HCT116 (cell line): ENCODE measurements around the gene ITGA1. TPM values are rescaled to one million over a fixed set of nuclear protein-coding genes. Genes with fewer than 3 reads are reported as not detected.

ENCODE experiments used
- ATAC-seq: fragments of 200-7000 bp; cut with Tn5 transposase; 2 replicates; pipeline ENCODE4 v1.9.1; 2020; ENCODE audit warnings: mild to moderate bottlenecking, moderate library complexity
- BruUV-seq: library from RNA; stranded (reverse); fragments of 400-500 nt; replicated peaks from 2 replicates; lab custom pipeline; 2021; lab: Mats Ljungman, UMichigan
- CTCF ChIA-PET: fragments of 300-600 bp; sonication (Branson Sonifier 250); formaldehyde crosslinking; loops from one replicate; lab custom pipeline; 2021; ENCODE audit warnings: antibody characterized with exemption; lab: Charles Lee
- POLR2A ChIA-PET: fragments of 300-600, 350-600 bp; sonication (Branson Sonifier 250); formaldehyde crosslinking; loops from one replicate; lab custom pipeline; 2021; ENCODE audit warnings: antibody characterized with exemption; lab: Charles Lee
- RAD21 ChIA-PET, 2 experiments: fragments of 300-600 bp; sonication (Branson Sonifier 250); formaldehyde crosslinking; loops; one replicate each; lab custom pipeline; 2023; ENCODE audit warnings: low total read pairs in 2 of 2; ENCODE audit not compliant: uncharacterized antibody in 2 of 2, unreplicated experiment in 2 of 2, low non-redundant PET in 1 of 2; lab: Charles Lee
- DNase-seq: peaks from one replicate; pipeline ENCODE4 v3.0.0-alpha.2; 2010; ENCODE audit warnings: low read depth, low spot score
- H2AFZ ChIP-seq: fragments of 200-600 bp; shearing (Covaris generic), sonication (generic); 2 replicates; pipeline ENCODE4 v1.6.1; 2017; ENCODE audit warnings: low read depth, mixed run types, mixed read lengths, antibody characterized with exemption, low read length; ENCODE audit not compliant: poor library complexity, severe bottlenecking
- H3K27ac ChIP-seq: 2 replicates; pipeline ENCODE4 v1.5.1; 2012; ENCODE audit warnings: low read depth, low read length
- H3K27me3 ChIP-seq: fragments of 200-600 bp; sonication (generic); 2 replicates; pipeline ENCODE4 v1.6.1; 2016; ENCODE audit warnings: mixed run types, low read length, mixed read lengths; ENCODE audit not compliant: insufficient read depth
- H3K36me3 ChIP-seq, 2 experiments: fragments of 200-500 bp in 1 of 2; fragments of 200-600 bp in 1 of 2; sonication (Bioruptor generic) in 1 of 2; sonication (generic) in 1 of 2; 2 replicates each; pipeline versions ENCODE4 v1.5.1 to v1.6.1; 2014 to 2016; ENCODE audit warnings: low read length in 2 of 2, inconsistent platforms in 1 of 2, mixed read lengths in 1 of 2, mixed run types in 1 of 2; ENCODE audit not compliant: insufficient read depth in 2 of 2, control insufficient read depth in 1 of 2
- H3K4me1 ChIP-seq, 2 experiments: fragments of 200-600 bp in 1 of 2; sonication (generic) in 1 of 2; 2 replicates each; pipeline versions ENCODE4 v1.5.1 to v1.6.1; 2012 to 2017; ENCODE audit warnings: low read length in 2 of 2, inconsistent platforms in 1 of 2, mild to moderate bottlenecking in 1 of 2, mixed read lengths in 1 of 2, mixed run types in 1 of 2, moderate library complexity in 1 of 2; ENCODE audit not compliant: insufficient read depth in 2 of 2, control insufficient read depth in 1 of 2
- H3K4me2 ChIP-seq: fragments of 200-600 bp; sonication (generic); 2 replicates; pipeline ENCODE4 v1.6.1; 2017; ENCODE audit warnings: mixed run types, low read length, mixed read lengths
- H3K4me3 ChIP-seq, 2 experiments: fragments of 200-600 bp in 1 of 2; sonication (generic) in 1 of 2; replicated peaks in 1 of 2; 2 replicates each; pipeline ENCODE4 v1.5.1; 2011 to 2016; ENCODE audit warnings: low read length in 2 of 2, control low read depth in 1 of 2, low read depth in 1 of 2, mild to moderate bottlenecking in 1 of 2, mixed read lengths in 1 of 2, mixed run types in 1 of 2
- H3K79me2 ChIP-seq: fragments of 200-600 bp; sonication (generic); 2 replicates; pipeline ENCODE4 v1.6.1; 2017; ENCODE audit warnings: mild to moderate bottlenecking, mixed run types, low read length, moderate library complexity, mixed read lengths; ENCODE audit not compliant: insufficient read depth
- H3K9ac ChIP-seq: fragments of 200-600 bp; sonication (generic); 2 replicates; pipeline ENCODE4 v1.6.1; 2016; ENCODE audit warnings: low read length, mixed read lengths
- H3K9me2 ChIP-seq: fragments of 200-600 bp; sonication (generic), shearing (Covaris generic); 2 replicates; pipeline ENCODE4 v1.6.1; 2017; ENCODE audit warnings: mixed run types, mild to moderate bottlenecking, moderate library complexity; ENCODE audit not compliant: insufficient read depth
- H3K9me3 ChIP-seq, 2 experiments: fragments of 200-500 bp in 1 of 2; fragments of 200-600 bp in 1 of 2; sonication (Bioruptor generic) in 1 of 2; sonication (generic) in 1 of 2; 2 replicates each; pipeline ENCODE4 v1.6.1; 2014 to 2017; ENCODE audit warnings: low read length in 2 of 2, mixed read lengths in 2 of 2, inconsistent platforms in 1 of 2, low read depth in 1 of 2, mild to moderate bottlenecking in 1 of 2, mixed run types in 1 of 2, moderate library complexity in 1 of 2; ENCODE audit not compliant: control insufficient read depth in 1 of 2, insufficient read depth in 1 of 2
- H4K20me1 ChIP-seq: fragments of 200-600 bp; sonication (generic), shearing (Covaris generic); 2 replicates; pipeline ENCODE4 v1.6.1; 2017; ENCODE audit warnings: mixed run types, mild to moderate bottlenecking, moderate library complexity; ENCODE audit not compliant: insufficient read depth
- ATF3 ChIP-seq: IDR thresholded peaks from 2 replicates; pipeline ENCODE4 v1.6.1; 2012
- CEBPB ChIP-seq: IDR thresholded peaks from 2 replicates; pipeline ENCODE4 v1.6.1; 2012; ENCODE audit warnings: low read depth
- CTCF ChIP-seq, 3 experiments: fragments of 200-600 bp in 1 of 3; sonication (generic) in 1 of 3; IDR thresholded peaks in 2 of 3; conservative IDR thresholded peaks in 1 of 3; 2 replicates each; pipeline ENCODE4 v1.5.1; 2012 to 2017; ENCODE audit warnings: low read depth in 2 of 3, low read length in 2 of 3, antibody characterized with exemption in 1 of 3, borderline replicate concordance in 1 of 3, control low read depth in 1 of 3, mild to moderate bottlenecking in 1 of 3, mixed read lengths in 1 of 3, mixed run types in 1 of 3, moderate library complexity in 1 of 3; ENCODE audit not compliant: insufficient read depth in 1 of 3
- ELF1 ChIP-seq: IDR thresholded peaks from 2 replicates; pipeline ENCODE4 v1.6.1; 2012; ENCODE audit warnings: low read depth, borderline replicate concordance
- EZH2 ChIP-seq: fragments of 200-600 bp; sonication (generic); IDR thresholded peaks from 2 replicates; pipeline ENCODE4 v1.6.1; 2017; ENCODE audit warnings: antibody characterized with exemption, mixed run types
- EZH2phosphoT487 ChIP-seq: fragments of 200-600 bp; IDR thresholded peaks from 2 replicates; pipeline ENCODE4 v1.6.1; 2018; ENCODE audit warnings: antibody characterized with exemption, borderline replicate concordance
- JUND ChIP-seq: IDR thresholded peaks from 2 replicates; pipeline ENCODE4 v1.6.1; 2012
- MAX ChIP-seq: IDR thresholded peaks from 2 replicates; pipeline ENCODE4 v1.6.1; 2012
- POLR2A ChIP-seq: IDR thresholded peaks from 2 replicates; pipeline ENCODE4 v1.7.0; 2011; ENCODE audit warnings: borderline replicate concordance; ENCODE audit not compliant: insufficient read depth, insufficient read length; ENCODE audit errors: extremely low read depth
- POLR2AphosphoS5 ChIP-seq: IDR thresholded peaks from 2 replicates; pipeline ENCODE4 v1.6.1; 2011; ENCODE audit warnings: mild to moderate bottlenecking, low read depth, low read length, moderate library complexity
- RAD21 ChIP-seq: IDR thresholded peaks from 2 replicates; pipeline ENCODE4 v1.6.1; 2012; ENCODE audit warnings: low read depth, mild to moderate bottlenecking
- SP1 ChIP-seq: IDR thresholded peaks from 2 replicates; pipeline ENCODE4 v1.6.1; 2012; ENCODE audit warnings: low read depth
- SRF ChIP-seq: IDR thresholded peaks from 2 replicates; pipeline ENCODE4 v1.6.1; 2012; ENCODE audit warnings: low read depth
- TCF7L2 ChIP-seq: IDR thresholded peaks from 2 replicates; pipeline ENCODE4 v1.7.0; 2011; ENCODE audit warnings: borderline replicate concordance, inconsistent platforms; ENCODE audit not compliant: insufficient read depth, insufficient read length; ENCODE audit errors: extremely low read depth
- ZBTB33 ChIP-seq: IDR thresholded peaks from 2 replicates; pipeline ENCODE4 v1.6.1; 2011; ENCODE audit warnings: mild to moderate bottlenecking, low read length, moderate library complexity; ENCODE audit not compliant: insufficient replicate concordance; ENCODE audit errors: extremely low read depth
- ZFX ChIP-seq: fragments of 450-650 bp; IDR thresholded peaks from 2 replicates; pipeline ENCODE4 v1.6.1; 2017
- ZNF274 ChIP-seq: fragments of 200-500 bp; sonication (Bioruptor generic); IDR thresholded peaks from 2 replicates; pipeline ENCODE4 v1.6.1; 2014; ENCODE audit warnings: mild to moderate bottlenecking, low read depth, low read length, inconsistent platforms
- intact Hi-C: fragments of 100-400 bp; cut with micrococcal nuclease; formaldehyde crosslinking; loops from 2 replicates; pipeline ENCODE4 v1.10.0; 2022
- total RNA-seq: library from RNA; stranded (reverse); gene quantifications from one replicate; pipeline ENCODE4 v1.2.1, GENCODE V29; 2021; ENCODE audit not compliant: unreplicated experiment

Gene ITGA1
- total RNA-seq, 1 experiment from 2014 or later = 1.8 TPM

- intact Hi-C loops = no loop called here
- POLR2A ChIA-PET = no interaction called here
- ATAC-seq = no peak
- H4K20me1 ChIP-seq = peaks cover 10% of the 10 kb centered on the region; the same call in 1 of the 2 replicates
- no peak overlapping the region for H2AFZ ChIP-seq
- H3K9ac ChIP-seq = no peak overlapping the region
- no peaks in the 10 kb centered on the region for H3K27me3 ChIP-seq
- H3K4me3 ChIP-seq = no peak overlapping the region
- TF ChIP-seq EZH2phosphoT487 (no peak), CTCF (IDR thresholded peaks at IDR 0.05 in 2 of 3, conservative IDR thresholded peaks at IDR 0.05 in 1 of 3; ENCODE audit: borderline replicate concordance in 1 of 3, insufficient read depth in 1 of 3, low read depth in 2 of 3, low read length in 2 of 3) (no peak), ELF1 (no peak), ZNF274 (no peak), MAX (no peak)
- no peak overlapping the region for H3K27ac ChIP-seq
- BruUV-seq = no TSS peak
- no peaks in the 10 kb centered on the region for H3K9me2 ChIP-seq
- DNase-seq = no peak
- no peak overlapping the region for H3K4me2 ChIP-seq
- RAD21 ChIA-PET = no interaction called here
- peaks cover 47% of the 10 kb centered on the region for H3K79me2 ChIP-seq
- peaks cover 6 to 19% of the 10 kb centered on the region in 2 experiments; a peak in 3 of 4 replicates for H3K4me1 ChIP-seq
- CTCF ChIA-PET = interaction anchor here (1.5 kb wide), 1 partner anchor 111 kb away, joined by 4 read pairs; no protein-coding TSS in a partner anchor
- H3K9me3 ChIP-seq = no peaks in the 10 kb centered on the region
- H3K36me3 ChIP-seq = peaks cover 16 to 29% of the 10 kb centered on the region in 2 experiments
These were observed 16.7 kb downstream of the ITGA1 start for GRCh38 chr5:52804387-52804791.

- no peak overlapping the region for H3K9ac ChIP-seq
- H4K20me1 ChIP-seq = peaks cover 10% of the 10 kb centered on the region; the same call in 1 of the 2 replicates
- H3K9me3 ChIP-seq = no peaks in the 10 kb centered on the region
- no peak overlapping the region for H2AFZ ChIP-seq
- peaks cover 16 to 29% of the 10 kb centered on the region in 2 experiments for H3K36me3 ChIP-seq
- ChIA-PET RAD21 (no interaction called here), POLR2A (no interaction called here), CTCF (no interaction called here)
- peaks cover 47% of the 10 kb centered on the region for H3K79me2 ChIP-seq
- no peak overlapping the region for H3K4me2 ChIP-seq
- no peak for DNase-seq
- intact Hi-C loops = no loop called here
- H3K4me3 ChIP-seq = no peak overlapping the region
- ATAC-seq = no peak
- no peaks in the 10 kb centered on the region for H3K27me3 ChIP-seq
- no TSS peak for BruUV-seq
- peaks cover 6 to 25% of the 10 kb centered on the region in 2 experiments; a peak in 3 of 4 replicates for H3K4me1 ChIP-seq
- H3K9me2 ChIP-seq = no peaks in the 10 kb centered on the region
- H3K27ac ChIP-seq = no peak overlapping the region
- no peak for TF ChIP-seq ATF3
- no peak for TF ChIP-seq POLR2A
- no peak for TF ChIP-seq RAD21
- TF ChIP-seq SP1 = no peak
- TF ChIP-seq EZH2 = no peak
- no peak for TF ChIP-seq SRF
- no peak for TF ChIP-seq ZBTB33
- TF ChIP-seq TCF7L2 = no peak
- TF ChIP-seq POLR2AphosphoS5 = no peak
- TF ChIP-seq ZFX = no peak
- no peak for TF ChIP-seq CEBPB
- no peak for TF ChIP-seq EZH2phosphoT487
- TF ChIP-seq JUND = no peak
- TF ChIP-seq ELF1 = no peak
These were observed 17.3 kb downstream of the ITGA1 start for GRCh38 chr5:52804981-52805380.
